Activated T-helper 1 cell treated with anti-CD3 and anti-CD28 coated beads, Interleukin-12 subunit alpha, Interleukin-12 subunit beta, Interleukin-2, Interleukin-4 antibody, amounts not matched to agents 30 ng/mL and 10 ng/mL and 1 ng/mL, durations not matched to agents 14 hours and 24 hours and 36 hours (primary cell): Measurements from ENCODE around the gene KIFC1. TPM values are rescaled to one million over a fixed set of nuclear protein-coding genes. Genes with fewer than 3 reads are reported as not detected.
A peak's percentile ranks its signal among the peaks of the same experiment; 100 is the strongest.
"Not testable (repeated sequence)": the region's sequence is repeated elsewhere in the genome, so short reads cannot be mapped to it uniquely, and the experiment has no call there.

Source experiments
- DNase-seq: peaks from one replicate; pipeline ENCODE4 v3.0.0; 2021; ENCODE audit warnings: low spot score
- H3K27ac Mint-ChIP-seq: one replicate; pipeline ENCODE4 v1.8.0; 2021; ENCODE audit warnings: mild to moderate bottlenecking, mixed read lengths
- H3K27me3 Mint-ChIP-seq: one replicate; pipeline ENCODE4 v1.8.0; 2022; ENCODE audit warnings: mild to moderate bottlenecking, moderate library complexity, mixed read lengths; ENCODE audit not compliant: insufficient read depth
- H3K36me3 Mint-ChIP-seq: one replicate; pipeline ENCODE4 v1.8.0; 2021; ENCODE audit warnings: low read depth, mixed read lengths
- H3K4me1 Mint-ChIP-seq: one replicate; pipeline ENCODE4 v1.8.0; 2021; ENCODE audit warnings: low read depth, mixed read lengths
- H3K4me3 Mint-ChIP-seq: one replicate; pipeline ENCODE4 v1.8.0; 2021; ENCODE audit warnings: mild to moderate bottlenecking, moderate library complexity, mixed read lengths
- H3K9me3 Mint-ChIP-seq: one replicate; pipeline ENCODE4 v1.8.0; 2021; ENCODE audit warnings: mixed read lengths
- intact Hi-C: fragments of 100-400 bp; cut with micrococcal nuclease; formaldehyde crosslinking; loops from one replicate; pipeline ENCODE4 v1.15.1; 2024
- total RNA-seq: library from RNA; stranded (reverse); gene quantifications from 2 replicates; pipeline ENCODE4 v1.2.3, GENCODE V29; 2022

The KIFC1 gene
- total RNA-seq, 1 donor from 2014 or later = 59.6 TPM

GRCh38 chr6:33383427-33384185, 8.0 kb upstream of the KIFC1 start:
- peaks cover 3% of the 10 kb centered on the region for H3K27me3 Mint-ChIP-seq
- no peak for DNase-seq
- H3K36me3 Mint-ChIP-seq = no peaks in the 10 kb centered on the region
- intact Hi-C loops = no loop called here
- no peak overlapping the region for H3K4me3 Mint-ChIP-seq
- no peak overlapping the region for H3K27ac Mint-ChIP-seq
- no peaks in the 10 kb centered on the region for H3K9me3 Mint-ChIP-seq
- no peaks in the 10 kb centered on the region for H3K4me1 Mint-ChIP-seq

GRCh38 chr6:33384581-33385020, 7.0 kb upstream of the KIFC1 start:
- H3K36me3 Mint-ChIP-seq = no peaks in the 10 kb centered on the region
- H3K27ac Mint-ChIP-seq = no peak overlapping the region
- peaks cover 3% of the 10 kb centered on the region for H3K27me3 Mint-ChIP-seq
- DNase-seq = no peak
- no peaks in the 10 kb centered on the region for H3K4me1 Mint-ChIP-seq
- H3K4me3 Mint-ChIP-seq = no peak overlapping the region
- H3K9me3 Mint-ChIP-seq = no peaks in the 10 kb centered on the region
- intact Hi-C loops = no loop called here

DNA sequence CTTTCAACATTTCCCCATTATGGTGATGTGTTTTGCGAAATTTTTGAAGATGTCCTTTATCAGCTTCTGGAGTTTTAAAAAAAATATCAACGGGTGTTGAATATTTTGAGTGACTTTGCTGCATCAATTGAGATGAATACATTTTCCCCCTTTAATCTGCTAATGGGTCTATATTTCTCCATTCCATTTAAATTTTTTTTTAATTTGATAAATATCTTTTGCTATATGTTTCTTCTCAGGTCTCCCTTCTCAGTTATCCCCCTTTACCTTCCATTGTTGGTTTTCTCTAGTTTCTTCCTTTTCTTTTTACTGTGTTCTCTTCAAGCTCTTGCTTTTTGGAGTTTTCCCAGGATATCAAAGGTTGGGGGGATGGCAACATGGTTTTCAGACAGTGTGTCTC, 1.4 kb upstream of the KIFC1 start:
- Mint-ChIP-seq H3K4me1 (peaks cover 37% of the 10 kb centered on the region), H3K36me3 (peaks cover 8% of the 10 kb centered on the region), H3K27me3 (peaks cover 2% of the 10 kb centered on the region), H3K27ac (no peak overlapping the region), H3K4me3 (no peak overlapping the region), H3K9me3 (no peaks in the 10 kb centered on the region)
- intact Hi-C loops = loop anchor here (2.0 to 5.0 kb wide), 5 partner anchors 101 to 1193 kb away; partner anchors contain the start of genes BAK1, ITPR3, LEMD2 and PFDN6
- no peak for DNase-seq

DNA sequence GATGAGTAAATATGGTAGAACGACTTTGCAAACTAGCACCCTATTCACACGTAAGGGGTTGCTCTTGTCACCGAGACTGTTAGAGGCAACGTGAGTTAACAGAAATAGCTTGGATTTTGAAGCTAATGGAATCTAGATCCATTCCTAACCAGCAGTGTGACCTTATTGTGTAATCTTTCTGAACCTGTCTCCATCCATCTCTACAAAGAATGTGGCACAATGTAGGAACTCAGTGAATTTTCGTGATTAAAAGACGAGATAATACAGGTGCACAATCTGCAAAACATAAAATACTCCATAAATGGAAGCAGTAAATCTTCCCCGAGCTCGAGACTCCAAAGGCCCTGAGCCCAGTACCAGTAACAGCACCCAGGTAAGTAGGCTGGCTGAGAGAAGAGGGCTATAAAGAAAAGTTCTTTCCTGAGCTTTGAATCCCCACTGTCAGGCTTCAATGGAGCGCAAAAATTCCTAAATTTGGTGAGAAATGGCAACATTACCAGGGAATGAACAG, 801 bp upstream of the KIFC1 start:
- peaks cover 43% of the 10 kb centered on the region for H3K4me1 Mint-ChIP-seq
- peak overlapping the region; percentile 84 for H3K4me3 Mint-ChIP-seq
- no peaks in the 10 kb centered on the region for H3K9me3 Mint-ChIP-seq
- H3K27me3 Mint-ChIP-seq = peaks cover 2% of the 10 kb centered on the region
- peaks cover 12% of the 10 kb centered on the region for H3K36me3 Mint-ChIP-seq
- intact Hi-C loops = loop anchor here (1.0 to 5.0 kb wide), 20 partner anchors 19 to 1194 kb away; partner anchors contain the start of genes BAK1, BRD2, CUTA and ITPR3
- DNase-seq = no peak
- H3K27ac Mint-ChIP-seq = peak overlapping the region; percentile 94

DNA sequence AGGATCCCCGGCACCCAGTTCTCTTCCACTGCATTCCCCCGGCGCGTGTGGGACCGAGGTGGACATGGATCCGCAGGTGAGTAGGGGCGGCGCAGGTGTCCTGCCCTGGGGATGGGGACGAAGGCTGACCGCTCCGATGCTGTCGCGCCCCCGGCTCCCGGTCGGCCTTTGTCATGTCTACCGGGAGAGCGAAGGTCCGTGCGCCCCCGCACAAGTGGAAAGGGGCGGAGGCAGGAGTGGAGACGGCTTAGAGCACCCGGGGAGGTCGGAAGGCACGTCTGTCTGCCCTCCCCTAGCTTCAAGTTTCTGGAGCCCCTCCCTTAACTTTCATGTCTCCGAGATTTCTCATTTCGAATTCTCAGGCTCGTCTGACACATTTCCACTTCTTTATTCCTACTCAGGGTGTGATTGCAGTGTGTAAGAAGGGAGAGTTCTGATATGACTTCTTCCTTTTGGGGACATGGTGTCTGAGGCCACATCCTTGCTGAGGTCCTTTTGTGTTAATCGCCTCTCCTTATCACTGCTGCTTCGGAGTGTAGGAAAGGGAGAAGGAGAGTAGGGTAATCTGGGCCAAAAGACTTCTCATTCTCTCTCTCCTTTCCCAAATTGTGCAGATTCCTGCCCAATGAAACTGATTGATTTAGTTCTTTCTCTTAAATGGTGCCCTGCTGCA, 435 bp downstream of the KIFC1 start:
- H3K4me1 Mint-ChIP-seq = peaks cover 47% of the 10 kb centered on the region
- H3K4me3 Mint-ChIP-seq = peak overlapping the region; percentile 84
- no peaks in the 10 kb centered on the region for H3K9me3 Mint-ChIP-seq
- peaks cover 12% of the 10 kb centered on the region for H3K36me3 Mint-ChIP-seq
- H3K27ac Mint-ChIP-seq = peak overlapping the region; percentile 94
- intact Hi-C loops = loop anchor here (1.0 to 5.0 kb wide), 20 partner anchors 18 to 1195 kb away; partner anchors contain the start of genes BAK1, BRD2, CUTA and ITPR3
- peak; percentile 21 for DNase-seq
- peaks cover 2% of the 10 kb centered on the region for H3K27me3 Mint-ChIP-seq

DNA sequence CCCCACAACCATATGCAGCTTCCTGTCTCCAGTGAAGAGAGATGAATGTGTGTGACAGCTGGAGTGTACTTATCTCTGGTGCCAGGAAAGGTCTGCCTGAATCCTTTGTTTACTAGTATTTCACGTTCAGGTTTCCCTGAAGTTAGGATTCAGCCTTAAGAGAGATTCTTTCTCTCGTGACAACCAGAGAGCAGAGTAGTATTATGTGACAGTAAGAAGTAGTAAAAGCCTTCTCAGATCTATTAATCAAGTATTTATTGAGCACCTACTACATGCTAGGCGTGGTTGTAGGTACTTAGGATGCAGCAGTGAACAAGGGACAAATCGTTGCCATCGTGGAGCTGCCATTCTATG, 949 bp downstream of the KIFC1 start:
- Mint-ChIP-seq H3K4me1 (peaks cover 50% of the 10 kb centered on the region), H3K27me3 (peaks cover 2% of the 10 kb centered on the region), H3K4me3 (peak overlapping the region; percentile 84), H3K9me3 (no peaks in the 10 kb centered on the region), H3K36me3 (peaks cover 13% of the 10 kb centered on the region), H3K27ac (peak overlapping the region; percentile 94)
- no peak for DNase-seq
- intact Hi-C loops = loop anchor here (5.0 kb wide), 3 partner anchors 230 to 1195 kb away; partner anchors contain the start of genes ITPR3 and LEMD2

DNA sequence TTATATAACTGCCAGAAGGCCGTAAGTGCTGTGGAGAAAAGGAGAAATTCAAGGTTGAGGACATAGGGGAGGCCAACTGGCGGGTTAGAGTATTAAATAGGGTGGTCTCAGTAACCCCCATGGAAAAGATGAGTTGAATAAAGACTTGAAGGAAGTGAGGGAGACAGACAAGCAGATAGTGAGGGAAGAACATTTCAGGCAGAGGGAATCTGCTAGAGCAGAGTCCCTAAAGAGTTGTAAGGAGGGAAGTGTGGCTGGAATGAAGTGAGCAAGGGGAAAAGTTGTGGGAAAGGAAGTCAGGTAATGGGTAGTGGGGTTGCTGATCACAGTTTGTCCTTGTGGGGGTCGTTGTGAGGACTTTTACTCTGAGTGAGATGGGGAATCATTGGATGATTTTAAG, 1.4 kb downstream of the KIFC1 start:
- Mint-ChIP-seq H3K4me1 (peaks cover 54% of the 10 kb centered on the region), H3K27me3 (peaks cover 2% of the 10 kb centered on the region), H3K9me3 (no peaks in the 10 kb centered on the region), H3K36me3 (peaks cover 17% of the 10 kb centered on the region), H3K4me3 (peak overlapping the region; percentile 84), H3K27ac (peak overlapping the region; percentile 94)
- intact Hi-C loops = loop anchor here (5.0 kb wide), 3 partner anchors 229 to 1196 kb away; partner anchors contain the start of genes ITPR3 and LEMD2
- DNase-seq = no peak

DNA sequence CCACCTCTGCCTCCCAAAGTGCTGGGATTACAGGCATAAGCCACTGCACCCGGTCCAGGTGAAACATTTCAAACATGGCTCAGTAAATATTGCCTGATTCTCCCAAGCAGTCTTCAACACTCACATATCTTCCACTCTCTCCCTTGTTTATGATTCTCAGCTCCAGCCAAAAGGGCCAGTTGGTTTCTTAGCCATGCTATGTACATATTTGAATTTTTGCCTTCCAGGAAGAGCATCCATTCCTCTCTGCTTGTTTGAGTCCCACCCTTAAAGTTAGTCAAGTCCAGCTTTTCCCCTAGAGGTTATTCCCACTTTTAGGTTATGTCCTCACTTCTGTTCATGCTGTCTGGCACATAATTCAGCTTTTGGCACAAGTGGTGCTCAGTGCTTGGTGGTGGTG, 5.9 kb downstream of the KIFC1 start:
- no peaks in the 10 kb centered on the region for H3K27me3 Mint-ChIP-seq

DNA sequence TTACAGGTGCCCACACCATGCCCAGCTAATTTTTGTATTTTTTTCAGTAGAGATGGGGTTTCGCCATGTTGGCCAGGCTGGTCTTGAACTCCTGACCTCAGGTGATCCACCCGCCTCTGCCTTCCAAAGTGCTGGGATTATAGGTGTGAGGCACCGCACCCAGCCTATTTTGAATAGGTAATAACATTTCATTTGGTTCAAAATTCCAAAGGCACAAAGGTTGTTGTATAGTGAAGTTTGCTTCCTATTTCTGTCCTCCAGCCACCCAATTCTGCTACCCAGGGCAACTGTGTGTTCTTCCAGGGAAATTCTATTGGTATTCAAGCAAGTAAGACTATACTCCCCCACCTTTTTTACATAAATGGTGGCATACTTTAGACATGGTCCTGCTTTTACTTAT, 7.0 kb downstream of the KIFC1 start:
- intact Hi-C loops, H3K27ac Mint-ChIP-seq, H3K4me3 Mint-ChIP-seq, H3K9me3 Mint-ChIP-seq, DNase-seq, H3K27me3 Mint-ChIP-seq: not testable (repeated sequence)
- peaks cover 33% of the 10 kb centered on the region for H3K4me1 Mint-ChIP-seq
- peaks cover 33% of the 10 kb centered on the region for H3K36me3 Mint-ChIP-seq

More for the DNA sequence above, 5.9 kb downstream of the KIFC1 start:
- Mint-ChIP-seq H3K27ac (peak overlapping the region; percentile 66), H3K36me3 (peaks cover 30% of the 10 kb centered on the region), H3K4me3 (no peak overlapping the region), H3K9me3 (no peaks in the 10 kb centered on the region), H3K4me1 (peaks cover 41% of the 10 kb centered on the region)
- DNase-seq = no peak
- intact Hi-C loops = no loop called here

- H3K4me3 Mint-ChIP-seq, H3K27me3 Mint-ChIP-seq, H3K9me3 Mint-ChIP-seq, DNase-seq, intact Hi-C loops, H3K27ac Mint-ChIP-seq: not testable (repeated sequence)
- Mint-ChIP-seq H3K4me1 (peaks cover 22% of the 10 kb centered on the region), H3K36me3 (peaks cover 42% of the 10 kb centered on the region)
Observed at GRCh38 chr6:33399881-33400280, 8.3 kb downstream of the KIFC1 start.

- intact Hi-C loops = no loop called here
- no peak overlapping the region for H3K27ac Mint-ChIP-seq
Observed at GRCh38 chr6:33404884-33405283, 13.3 kb downstream of the KIFC1 start.

GRCh38 chr6:33405386-33405940, 13.8 kb downstream of the KIFC1 start:
- peaks cover 56% of the 10 kb centered on the region for H3K36me3 Mint-ChIP-seq
- no peak overlapping the region for H3K4me3 Mint-ChIP-seq
- H3K4me1 Mint-ChIP-seq = peaks cover 18% of the 10 kb centered on the region
- peak overlapping the region; percentile 18 for H3K27ac Mint-ChIP-seq
- no peaks in the 10 kb centered on the region for H3K27me3 Mint-ChIP-seq
- no peak for DNase-seq
- intact Hi-C loops = no loop called here
- H3K9me3 Mint-ChIP-seq = no peaks in the 10 kb centered on the region

More at GRCh38 chr6:33404884-33405283, 13.3 kb downstream of the KIFC1 start:
- H3K4me3 Mint-ChIP-seq = no peak overlapping the region
- peaks cover 61% of the 10 kb centered on the region for H3K36me3 Mint-ChIP-seq
- no peaks in the 10 kb centered on the region for H3K9me3 Mint-ChIP-seq
- H3K27me3 Mint-ChIP-seq = no peaks in the 10 kb centered on the region
- DNase-seq = no peak
- peaks cover 15% of the 10 kb centered on the region for H3K4me1 Mint-ChIP-seq
